NB4 (cell line): Measurements from ENCODE around the gene ARHGAP5.
A peak's percentile ranks its signal among the peaks of the same experiment; 100 is the strongest.

Source experiments
- DNase-seq: peaks from one replicate; pipeline ENCODE4 v3.0.0; 2010; ENCODE audit warnings: low read depth
- H3K4me3 ChIP-seq: one replicate; pipeline ENCODE4 v1.5.1; 2011; ENCODE audit warnings: mild to moderate bottlenecking, low read depth, low read length, moderate library complexity
- CTCF ChIP-seq: IDR thresholded peaks from one replicate; pipeline ENCODE4 v1.5.1; 2012; ENCODE audit warnings: low read depth, low read length
- MAX ChIP-seq: IDR thresholded peaks from 2 replicates; pipeline ENCODE4 v1.6.1; 2011; ENCODE audit warnings: low read depth, low read length
- MYC ChIP-seq: IDR thresholded peaks from 2 replicates; pipeline ENCODE4 v1.6.1; 2011; ENCODE audit warnings: low read depth, low read length
- POLR2A ChIP-seq: IDR thresholded peaks from 2 replicates; pipeline ENCODE4 v1.6.1; 2011; ENCODE audit warnings: mild to moderate bottlenecking; ENCODE audit not compliant: insufficient read length; ENCODE audit errors: extremely low read depth

The ARHGAP5 gene

GRCh38 chr14:32077081-32078022 lies at the start of gene ARHGAP5:
Gene ARHGAP5, plus strand, starts transcription at chr14:32077304. Its CDS starts 13,366 bp downstream, at chr14:32090670.
- peak within 1 kb of the TSS; percentile 65 for H3K4me3 ChIP-seq
- no peak for TF ChIP-seq POLR2A
- no peak for TF ChIP-seq MYC
- no peak for TF ChIP-seq CTCF
- TF ChIP-seq MAX: no peak
- DNase-seq: peak; percentile 37

- peak; percentile 80 for DNase-seq
- H3K4me3 ChIP-seq: no peak overlapping the region
- TF ChIP-seq POLR2A (no peak), MAX (peak; percentile 50; the same call in 1 of the 2 replicates), MYC (0 out of 2 replicates have a peak, but pooled peaks have one; percentile 5)
Observed at GRCh38 chr14:32028599-32028998, 48.5 kb upstream of the ARHGAP5 start.

GRCh38 chr14:32033543-32033942 lies 43.6 kb upstream of the ARHGAP5 start:
- no peak for TF ChIP-seq POLR2A
- no peak for TF ChIP-seq MAX
- TF ChIP-seq CTCF: no peak
- no peak for TF ChIP-seq MYC
- DNase-seq: no peak

GRCh38 chr14:32038876-32039275 lies 38.2 kb upstream of the ARHGAP5 start:
- H3K4me3 ChIP-seq: no peak overlapping the region
- DNase-seq: no peak
- TF ChIP-seq CTCF (no peak), POLR2A (no peak), MAX (no peak), MYC (no peak)

More at GRCh38 chr14:32033543-32033942, 43.6 kb upstream of the ARHGAP5 start:
- H3K4me3 ChIP-seq: no peak overlapping the region

- TF ChIP-seq CTCF (no peak), MYC (no peak), POLR2A (no peak), MAX (no peak)
- no peak for DNase-seq
- H3K4me3 ChIP-seq: no peak overlapping the region
Observed at GRCh38 chr14:32039401-32040030, 37.6 kb upstream of the ARHGAP5 start.
